Measurements from ENCODE around the gene RAMP2.
A peak's percentile ranks its signal among the peaks of the same experiment; 100 is the strongest.
"Not testable (repeated sequence)": the region's sequence is repeated elsewhere in the genome, so short reads cannot be mapped to it uniquely, and the experiment has no call there.

Gene RAMP2

GRCh38 chr17:42769964-42770363 is 8.9 kb downstream of the RAMP2 start:
- DNase-seq = not testable (repeated sequence)

- no peak for DNase-seq
Measured at GRCh38 chr17:42772945-42773289, 11.9 kb downstream of the RAMP2 start.

DNA sequence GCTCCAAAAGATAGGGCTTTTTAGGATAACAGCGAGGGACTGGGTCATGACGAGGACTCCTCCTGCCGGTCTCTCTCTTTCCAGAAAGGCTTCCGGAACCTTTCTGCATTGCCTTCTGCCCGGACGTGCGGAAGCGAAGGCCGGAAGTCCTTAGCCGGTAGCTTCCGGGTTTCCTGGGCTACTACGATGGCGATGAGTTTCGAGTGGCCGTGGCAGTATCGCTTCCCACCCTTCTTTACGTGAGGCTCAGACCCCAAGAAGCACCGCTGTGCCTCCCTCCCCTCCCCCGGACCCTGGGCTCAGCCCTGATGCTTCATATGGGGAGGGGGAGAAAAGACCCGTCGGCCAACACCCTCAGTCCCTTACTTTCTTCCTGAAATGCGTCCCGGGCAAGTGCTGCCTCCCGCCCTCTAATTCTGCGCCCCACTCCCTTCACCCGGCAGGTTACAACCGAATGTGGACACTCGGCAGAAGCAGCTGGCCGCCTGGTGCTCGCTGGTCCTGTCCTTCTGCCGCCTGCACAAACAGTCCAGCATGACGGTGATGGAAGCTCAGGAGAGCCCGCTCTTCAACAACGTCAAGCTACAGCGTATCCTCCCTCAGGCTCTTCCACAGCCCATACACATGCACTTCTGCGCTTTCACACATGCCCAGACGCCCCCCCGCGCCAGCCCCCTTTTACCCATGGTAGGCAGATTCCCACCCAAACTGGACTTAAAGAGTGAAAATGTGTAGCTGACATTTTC is 12.4 kb downstream of the RAMP2 start, which contains the start of gene VPS25:
Gene VPS25 (plus strand): TSS at position 160 of the 746 bp plus-strand sequence. CDS start 27 bp downstream, at position 187.
- peak; percentile 84 for DNase-seq

- DNase-seq = no peak
Measured at GRCh38 chr17:42774066-42774745, 13.2 kb downstream of the RAMP2 start.

GRCh38 chr17:42775534-42776098 is 14.6 kb downstream of the RAMP2 start:
- DNase-seq = no peak

GRCh38 chr17:42778570-42778969 is 17.5 kb downstream of the RAMP2 start:
- no peak for DNase-seq

DNA sequence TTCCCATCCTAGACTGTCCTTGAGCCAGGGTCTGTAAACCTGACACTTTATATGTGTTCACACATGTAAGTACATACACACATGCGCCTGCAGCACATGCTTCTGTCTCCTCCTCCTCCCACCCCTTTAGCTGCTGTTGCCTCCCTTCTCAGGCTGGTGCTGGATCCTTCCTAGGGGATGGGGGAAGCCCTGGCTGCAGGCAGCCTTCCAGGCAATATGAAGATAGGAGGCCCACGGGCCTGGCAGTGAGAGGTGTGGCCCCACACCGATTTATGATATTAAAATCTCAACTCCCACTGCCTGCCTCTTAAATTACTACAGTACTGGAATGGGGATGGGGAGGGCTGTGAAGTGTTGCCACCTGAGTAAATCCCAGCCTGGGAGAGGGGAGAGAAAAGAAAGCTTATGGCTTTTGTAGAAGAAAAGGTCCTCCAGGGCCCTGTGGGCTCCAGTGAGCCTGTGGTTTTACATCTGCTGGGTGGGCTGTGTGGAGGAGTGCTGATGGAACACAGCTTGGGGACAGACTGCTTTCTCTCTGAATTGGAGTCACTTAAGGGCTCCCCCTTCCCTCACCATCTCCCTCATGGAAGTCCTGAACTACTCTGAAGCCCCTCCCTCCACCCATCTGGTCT is 18.4 kb downstream of the RAMP2 start:
- no peak for DNase-seq

- no peak for DNase-seq
Measured at GRCh38 chr17:42779936-42780850, 19.2 kb downstream of the RAMP2 start, which contains the start of gene WNK4. WNK4 (plus strand) TSS chr17:42780610; CDS start chr17:42780699, 89 bp downstream.

DNA sequence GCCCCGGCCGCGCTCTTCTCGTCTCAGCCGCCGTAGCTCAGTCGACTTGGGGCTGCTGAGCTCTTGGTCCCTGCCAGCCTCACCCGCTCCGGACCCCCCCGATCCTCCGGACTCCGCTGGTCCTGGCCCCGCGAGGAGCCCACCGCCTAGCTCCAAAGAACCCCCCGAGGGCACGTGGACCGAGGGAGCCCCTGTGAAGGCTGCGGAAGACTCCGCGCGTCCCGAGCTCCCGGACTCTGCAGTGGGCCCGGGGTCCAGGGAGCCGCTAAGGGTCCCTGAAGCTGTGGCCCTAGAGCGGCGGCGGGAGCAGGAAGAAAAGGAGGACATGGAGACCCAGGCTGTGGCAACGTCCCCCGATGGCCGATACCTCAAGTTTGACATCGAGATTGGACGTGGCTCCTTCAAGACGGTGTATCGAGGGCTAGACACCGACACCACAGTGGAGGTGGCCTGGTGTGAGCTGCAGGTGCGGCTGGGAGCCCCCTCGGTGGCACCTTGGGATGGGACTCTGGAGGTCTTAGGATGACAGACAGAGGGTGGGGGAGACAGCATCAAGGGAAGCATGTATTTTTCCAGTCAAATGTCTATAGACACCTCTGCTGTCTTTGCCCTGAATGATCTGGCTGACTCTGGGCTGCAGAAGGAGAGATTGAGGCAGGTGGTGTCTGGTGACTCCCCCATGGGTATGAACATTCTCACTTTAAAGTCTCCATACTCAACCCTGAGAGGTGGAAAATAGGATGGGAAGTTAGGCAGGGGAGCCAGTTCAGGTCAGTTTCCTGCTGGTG is 20.0 kb downstream of the RAMP2 start:
- DNase-seq = no peak

- no peak for DNase-seq
Measured at GRCh38 chr17:42781639-42782165, 20.7 kb downstream of the RAMP2 start.

GRCh38 chr17:42782166-42783061 is 21.4 kb downstream of the RAMP2 start:
- DNase-seq = no peak

GRCh38 chr17:42783062-42783790 is 22.2 kb downstream of the RAMP2 start:
- DNase-seq = no peak

DNA sequence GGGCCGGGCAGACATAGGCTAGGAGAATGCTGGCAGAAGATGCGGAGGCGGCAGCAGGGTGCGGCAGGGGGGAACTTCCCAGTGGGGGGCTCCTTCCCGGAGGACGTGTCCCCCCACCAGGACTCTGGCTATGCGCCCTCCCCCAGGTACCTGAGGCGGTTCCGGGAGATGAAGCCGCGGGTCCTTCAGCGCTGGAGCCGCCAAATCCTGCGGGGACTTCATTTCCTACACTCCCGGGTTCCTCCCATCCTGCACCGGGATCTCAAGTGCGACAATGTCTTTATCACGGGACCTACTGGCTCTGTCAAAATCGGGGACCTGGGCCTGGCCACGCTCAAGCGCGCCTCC is 22.7 kb downstream of the RAMP2 start:
- no peak for DNase-seq

- no peak for DNase-seq
Measured at GRCh38 chr17:42784409-42784808, 23.4 kb downstream of the RAMP2 start.

- DNase-seq = no peak
Measured at GRCh38 chr17:42784811-42785592, 24.0 kb downstream of the RAMP2 start.

DNA sequence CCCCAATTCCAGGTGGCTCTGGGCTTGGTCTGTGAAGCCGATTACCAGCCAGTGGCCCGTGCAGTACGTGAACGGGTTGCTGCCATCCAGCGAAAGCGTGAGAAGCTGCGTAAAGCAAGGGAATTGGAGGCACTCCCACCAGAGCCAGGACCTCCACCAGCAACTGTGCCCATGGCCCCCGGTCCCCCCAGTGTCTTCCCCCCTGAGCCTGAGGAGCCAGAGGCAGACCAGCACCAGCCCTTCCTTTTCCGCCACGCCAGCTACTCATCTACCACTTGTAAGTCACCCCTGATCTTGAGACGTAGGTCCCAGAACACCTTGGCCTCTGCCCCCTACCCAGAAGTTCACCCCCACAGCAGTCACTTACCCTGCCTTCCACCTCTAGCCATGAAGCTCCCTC is 26.2 kb downstream of the RAMP2 start:
- no peak for DNase-seq

- DNase-seq = no peak
Measured at GRCh38 chr17:42791948-42792347, 30.9 kb downstream of the RAMP2 start.

GRCh38 chr17:42792545-42792944 is 31.5 kb downstream of the RAMP2 start:
- no peak for DNase-seq

DNA sequence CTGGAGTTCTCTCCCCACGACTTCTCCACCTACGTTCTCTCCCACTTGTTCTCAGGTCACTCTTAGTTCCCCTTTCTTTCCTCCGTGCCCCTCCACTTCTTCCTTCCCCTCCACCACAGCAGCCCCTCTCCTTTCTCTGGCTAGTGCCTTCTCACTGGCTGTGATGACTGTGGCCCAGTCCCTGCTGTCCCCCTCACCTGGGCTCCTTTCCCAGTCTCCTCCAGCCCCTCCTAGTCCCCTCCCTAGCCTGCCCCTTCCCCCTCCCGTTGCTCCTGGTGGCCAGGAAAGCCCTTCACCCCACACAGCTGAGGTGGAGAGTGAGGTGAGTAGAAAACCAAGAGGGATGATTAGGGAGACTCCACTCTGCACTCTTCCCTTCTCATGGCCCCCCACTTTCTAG is 34.0 kb downstream of the RAMP2 start:
- no peak for DNase-seq
